SK-N-SH (cell line): Measurements from ENCODE around the gene CRTC1. TPM values are rescaled to one million over a fixed set of nuclear protein-coding genes. Genes with fewer than 3 reads are reported as not detected.

Experiments
- polyA plus RNA-seq, 3 experiments: library from polyadenylated mRNA; depleted of rRNA; stranded (reverse); fragments of >200 nt; gene quantifications; 2 replicates each; pipeline ENCODE4 v1.2.3, GENCODE V29; 2012

CRTC1 gene
- polyA plus RNA-seq, 1 of the 3 experiments (the other 2 are of a cell fraction): 5.0 TPM

Other genes starting within 250 kb of the CRTC1 start
- gene ISYNA1, start 245.5 kb upstream of the CRTC1 start, polyA plus RNA-seq (2012; rRNA removed): 48.0 and 49.4 TPM in 2 replicates
- gene ELL, start 161.6 kb upstream of the CRTC1 start, polyA plus RNA-seq (2012; rRNA removed): 3.6 and 7.4 TPM in 2 replicates
- 227 and 273 TPM in 2 replicates for gene FKBP8, start 140.1 kb upstream of the CRTC1 start, polyA plus RNA-seq (2012; rRNA removed)
- 151 and 165 TPM in 2 replicates for gene KXD1, start 125.8 kb upstream of the CRTC1 start, polyA plus RNA-seq (2012; rRNA removed)
- 2,690 and 3,026 TPM in 2 replicates for gene UBA52, start 111.8 kb upstream of the CRTC1 start, polyA plus RNA-seq (2012; rRNA removed)
- gene REX1BD, start 94.9 kb upstream of the CRTC1 start, polyA plus RNA-seq (2012; rRNA removed): 109 and 159 TPM in 2 replicates
- 0.71 and 0.84 TPM in 2 replicates for gene CRLF1, start 76.9 kb upstream of the CRTC1 start, polyA plus RNA-seq (2012; rRNA removed)
- gene TMEM59L, start 70.8 kb upstream of the CRTC1 start, polyA plus RNA-seq (2012; rRNA removed): 5.8 and 9.6 TPM in 2 replicates
- gene KLHL26, start 46.7 kb upstream of the CRTC1 start, polyA plus RNA-seq (2012; rRNA removed): 1.9 and 4.6 TPM in 2 replicates
- 0.26 and 0.42 TPM in 2 replicates for gene COMP, start 107.6 kb downstream of the CRTC1 start, polyA plus RNA-seq (2012; rRNA removed)
- gene UPF1, start 148.3 kb downstream of the CRTC1 start, polyA plus RNA-seq (2012; rRNA removed): 20.3 and 33.3 TPM in 2 replicates
- 5.4 and 7.3 TPM in 2 replicates for gene CERS1, start 212.5 kb downstream of the CRTC1 start, polyA plus RNA-seq (2012; rRNA removed)
- 412 and 450 TPM in 2 replicates for gene COPE, start 235.7 kb downstream of the CRTC1 start, polyA plus RNA-seq (2012; rRNA removed)
- 81.7 and 86.8 TPM in 2 replicates for gene DDX49, start 236.0 kb downstream of the CRTC1 start, polyA plus RNA-seq (2012; rRNA removed)